Measurements from ENCODE around the gene DSTYK.

- no peak for TF ChIP-seq CTCF (IDR thresholded peaks at IDR 0.05)
- no peak for TF ChIP-seq POLR2A (IDR thresholded peaks at IDR 0.05)
- no peak for TF ChIP-seq POLR2AphosphoS5 (IDR thresholded peaks at IDR 0.05)
- TF ChIP-seq EP300 (IDR thresholded peaks at IDR 0.05): no peak
These were observed 43.2 kb downstream of the DSTYK start for GRCh38 chr1:205168291-205168690.
